ENCODE measurements around the gene MINDY3. TPM values are rescaled to one million over a fixed set of nuclear protein-coding genes. Genes with fewer than 3 reads are reported as not detected.

MINDY3 gene
- total RNA-seq, 4 donors from 2014 or later: 14.6 to 23.5 (median 21.3) TPM

DNA sequence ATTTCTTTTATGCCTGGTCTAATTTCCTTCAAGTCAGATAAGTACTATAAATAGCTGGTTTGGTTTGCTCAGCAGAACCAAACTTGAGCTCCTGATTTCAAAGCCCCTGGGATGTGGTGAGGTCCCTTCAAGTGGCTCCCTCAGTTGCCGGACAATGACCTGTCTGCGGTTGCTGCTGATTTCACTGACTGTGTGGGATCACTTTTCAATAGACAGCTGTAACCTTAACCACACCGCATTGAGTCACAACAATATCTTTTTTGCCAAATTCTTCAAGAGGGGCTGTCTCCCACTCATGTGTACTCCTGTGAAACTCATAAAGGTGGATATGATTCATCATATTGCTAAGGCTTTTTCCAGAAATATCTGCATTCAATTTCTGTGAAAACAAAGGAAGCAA is 117.5 kb downstream of the MINDY3 start:
- WGBS, 2 donors: 90% methylated on average over 3 of the region's 3 CpGs
- TF ChIP-seq POLR2A (IDR thresholded peaks at IDR 0.05): no peak
- TF ChIP-seq, protein P1, sequence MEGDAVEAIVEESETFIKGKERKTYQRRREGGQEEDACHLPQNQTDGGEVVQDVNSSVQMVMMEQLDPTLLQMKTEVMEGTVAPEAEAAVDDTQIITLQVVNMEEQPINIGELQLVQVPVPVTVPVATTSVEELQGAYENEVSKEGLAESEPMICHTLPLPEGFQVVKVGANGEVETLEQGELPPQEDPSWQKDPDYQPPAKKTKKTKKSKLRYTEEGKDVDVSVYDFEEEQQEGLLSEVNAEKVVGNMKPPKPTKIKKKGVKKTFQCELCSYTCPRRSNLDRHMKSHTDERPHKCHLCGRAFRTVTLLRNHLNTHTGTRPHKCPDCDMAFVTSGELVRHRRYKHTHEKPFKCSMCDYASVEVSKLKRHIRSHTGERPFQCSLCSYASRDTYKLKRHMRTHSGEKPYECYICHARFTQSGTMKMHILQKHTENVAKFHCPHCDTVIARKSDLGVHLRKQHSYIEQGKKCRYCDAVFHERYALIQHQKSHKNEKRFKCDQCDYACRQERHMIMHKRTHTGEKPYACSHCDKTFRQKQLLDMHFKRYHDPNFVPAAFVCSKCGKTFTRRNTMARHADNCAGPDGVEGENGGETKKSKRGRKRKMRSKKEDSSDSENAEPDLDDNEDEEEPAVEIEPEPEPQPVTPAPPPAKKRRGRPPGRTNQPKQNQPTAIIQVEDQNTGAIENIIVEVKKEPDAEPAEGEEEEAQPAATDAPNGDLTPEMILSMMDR (IDR thresholded peaks at IDR 0.05): no peak
- no peak overlapping the region for H3K4me3 ChIP-seq (ENCODE audit: low read depth, poor library complexity, severe bottlenecking)
- DNase-seq (ENCODE audit: low spot score in 2 of 2): no peak
- intact Hi-C loops (cut with DNase I; ENCODE audit: low total_unique reads): no loop called here

DNA sequence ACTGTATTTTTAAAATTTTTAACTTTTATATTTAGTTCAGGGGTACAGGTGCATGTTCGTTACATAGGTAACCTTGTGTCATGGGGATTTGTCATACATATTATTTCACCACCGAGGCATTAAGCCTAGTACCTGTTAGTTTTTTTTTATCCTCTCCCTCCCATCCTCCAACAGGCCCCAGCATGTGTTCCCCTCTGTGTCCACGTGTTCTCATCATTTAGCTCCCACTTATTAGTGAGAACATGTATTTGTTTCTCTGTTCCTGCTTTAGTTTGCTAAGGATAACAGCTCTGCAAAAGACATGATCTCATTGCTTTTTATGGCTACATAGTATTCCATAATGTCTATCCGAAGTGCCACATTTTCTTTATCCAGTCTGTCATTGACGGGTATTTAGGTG is 118.2 kb downstream of the MINDY3 start:
- TF ChIP-seq POLR2A (IDR thresholded peaks at IDR 0.05): no peak
- TF ChIP-seq, protein P1 (IDR thresholded peaks at IDR 0.05): no peak
- DNase-seq (ENCODE audit: low spot score in 2 of 2): no peak
- 46 to 52% methylated on average over 5 of the region's 5 CpGs for WGBS, 2 donors
- intact Hi-C loops (cut with DNase I; ENCODE audit: low total_unique reads): no loop called here
- no peak overlapping the region for H3K4me3 ChIP-seq (ENCODE audit: low read depth, poor library complexity, severe bottlenecking)

DNA sequence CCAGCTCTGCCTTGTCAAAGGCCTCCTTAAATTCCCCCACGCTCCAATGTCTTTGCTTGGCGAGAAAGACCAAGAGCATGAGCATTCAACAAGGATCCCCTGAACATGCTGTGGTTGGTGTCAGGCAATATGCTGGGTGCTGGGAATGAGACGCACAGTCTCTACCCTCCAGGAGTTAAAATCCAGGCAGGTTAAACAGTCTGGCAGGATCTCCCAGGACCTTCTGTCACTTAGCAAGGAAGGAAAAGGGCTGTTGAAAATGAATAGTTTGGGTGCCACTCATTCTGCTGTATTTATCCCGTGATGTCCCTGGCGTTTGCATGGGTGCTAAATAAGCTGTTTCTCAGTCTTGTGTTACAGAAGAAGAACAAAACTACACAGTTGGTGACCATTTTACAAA is 118.7 kb downstream of the MINDY3 start:
- no peak overlapping the region for H3K4me3 ChIP-seq (ENCODE audit: low read depth, poor library complexity, severe bottlenecking)
- DNase-seq (ENCODE audit: low spot score in 2 of 2): no peak
- intact Hi-C loops (cut with DNase I; ENCODE audit: low total_unique reads): no loop called here
- 91 to 95% methylated on average over 5 of the region's 5 CpGs for WGBS, 2 donors
- TF ChIP-seq, protein P1 (IDR thresholded peaks at IDR 0.05): no peak
- no peak for TF ChIP-seq POLR2A (IDR thresholded peaks at IDR 0.05)

DNA sequence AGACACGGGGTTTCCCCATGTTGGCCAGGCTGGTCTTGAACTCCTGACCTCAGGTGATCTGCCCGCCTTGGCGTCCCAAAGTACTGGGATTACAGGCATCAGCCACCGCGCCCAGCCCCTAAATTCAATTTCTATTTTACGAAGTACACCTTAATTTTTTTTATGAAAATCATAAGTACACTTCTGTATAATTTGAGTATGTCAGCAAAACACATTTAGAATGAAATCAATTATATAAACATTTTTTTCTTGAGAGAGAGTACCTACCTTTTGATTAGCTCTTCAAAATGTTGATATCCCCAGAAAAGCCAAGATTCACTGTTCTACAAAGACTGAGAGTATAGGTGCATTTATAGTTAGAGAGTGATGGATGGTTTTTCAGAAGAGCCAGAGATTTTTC is 120.0 kb downstream of the MINDY3 start:
- no peak for DNase-seq (ENCODE audit: low spot score in 2 of 2)
- 92 to 94% methylated on average over 6 of the region's 6 CpGs for WGBS, 2 donors
- TF ChIP-seq, protein P1 (IDR thresholded peaks at IDR 0.05): no peak
- no peak for TF ChIP-seq POLR2A (IDR thresholded peaks at IDR 0.05)
- no peak overlapping the region for H3K4me3 ChIP-seq (ENCODE audit: low read depth, poor library complexity, severe bottlenecking)
- intact Hi-C loops (cut with DNase I; ENCODE audit: low total_unique reads): no loop called here

DNA sequence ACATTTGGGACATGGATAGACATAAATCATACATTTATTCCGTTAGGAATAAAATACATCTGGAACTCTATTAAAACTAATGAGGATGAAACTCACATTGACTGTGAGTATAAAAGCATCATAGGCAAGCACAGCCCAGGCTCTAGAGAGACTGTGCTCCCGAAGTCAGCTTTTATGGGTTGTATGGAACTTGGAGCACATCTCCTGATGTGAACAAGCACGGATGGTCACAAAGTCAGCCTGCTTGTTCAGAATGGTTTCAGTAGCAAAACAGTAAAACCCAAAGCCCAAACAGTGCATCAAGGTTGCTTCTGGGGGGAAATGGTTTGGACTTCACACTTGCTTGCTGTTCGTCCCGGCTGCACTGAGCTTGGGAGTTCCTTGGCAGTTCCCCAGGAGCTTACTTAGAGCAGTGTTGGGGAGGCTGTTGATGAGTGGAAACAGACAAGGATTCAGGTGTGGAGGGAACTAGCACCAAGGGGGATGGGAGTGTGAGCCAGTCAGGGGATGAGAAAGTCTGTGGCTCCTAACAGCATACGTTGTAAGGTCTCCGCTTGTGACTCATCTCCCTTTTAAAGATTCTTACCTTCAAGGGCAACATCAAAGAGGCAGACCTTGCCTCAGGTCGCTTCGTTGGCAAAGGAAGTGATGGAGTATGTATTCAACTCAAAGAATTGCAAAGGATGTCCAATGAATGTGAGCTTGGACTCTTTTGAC is 120.9 kb downstream of the MINDY3 start:
- TF ChIP-seq, protein P1 (IDR thresholded peaks at IDR 0.05): no peak
- no peak for TF ChIP-seq POLR2A (IDR thresholded peaks at IDR 0.05)
- intact Hi-C loops (cut with DNase I; ENCODE audit: low total_unique reads): no loop called here
- 53 to 59% methylated on average over 9 of the region's 9 CpGs for WGBS, 2 donors
- H3K4me3 ChIP-seq (ENCODE audit: low read depth, poor library complexity, severe bottlenecking): no peak overlapping the region
- DNase-seq (ENCODE audit: low spot score in 2 of 2): no peak
